GM23338 (cell line): ENCODE data around the gene PPAN. TPM values are rescaled to one million over a fixed set of nuclear protein-coding genes. Genes with fewer than 3 reads are reported as not detected.

Experiments
- ATAC-seq: fragments of 200-7000 bp; cut with Tn5 transposase; 3 replicates; pipeline ENCODE4 v1.9.1; 2020
- DNase-seq: peaks from one replicate; pipeline ENCODE4 v3.0.0-alpha.2; 2015; ENCODE audit warnings: low spot score
- H2AFZ ChIP-seq: fragments of 200-600 bp; sonication (generic); 2 replicates; pipeline ENCODE4 v1.8.0; 2016; ENCODE audit warnings: antibody characterized with exemption, mild to moderate bottlenecking, moderate library complexity
- H3F3A ChIP-seq: fragments of 200-600 bp; sonication (generic); replicated peaks from 2 replicates; pipeline ENCODE4 v1.8.0; 2017; ENCODE audit warnings: antibody characterized with exemption, mixed run types, low read depth
- H3K27ac ChIP-seq: fragments of 200-600 bp; sonication (generic); 2 replicates; pipeline ENCODE4 v1.6.1; 2016; ENCODE audit warnings: low read depth
- H3K27me3 ChIP-seq: fragments of 200-600 bp; sonication (generic); 2 replicates; pipeline ENCODE4 v1.8.0; 2016; ENCODE audit warnings: mild to moderate bottlenecking, mixed run types, moderate library complexity; ENCODE audit not compliant: insufficient read depth
- H3K36me3 ChIP-seq: fragments of 200-600 bp; sonication (generic); 2 replicates; pipeline ENCODE4 v1.8.0; 2016; ENCODE audit warnings: mild to moderate bottlenecking; ENCODE audit not compliant: insufficient read depth
- H3K4me1 ChIP-seq: fragments of 200-600 bp; sonication (generic); 2 replicates; pipeline ENCODE4 v1.8.0; 2016; ENCODE audit warnings: mild to moderate bottlenecking, moderate library complexity; ENCODE audit not compliant: insufficient read depth
- H3K4me2 ChIP-seq: fragments of 200-600 bp; sonication (generic); 2 replicates; pipeline ENCODE4 v1.7.1; 2017; ENCODE audit warnings: mixed run types
- H3K4me3 ChIP-seq: fragments of 200-600 bp; sonication (generic); 2 replicates; pipeline ENCODE4 v1.6.1; 2016; ENCODE audit warnings: mixed run types
- H3K79me2 ChIP-seq: fragments of 200-600 bp; sonication (generic); replicated peaks from 2 replicates; pipeline ENCODE4 v1.8.0; 2017; ENCODE audit warnings: mild to moderate bottlenecking; ENCODE audit not compliant: insufficient read depth
- H3K9me2 ChIP-seq: fragments of 200-600 bp; sonication (generic); 2 replicates; pipeline ENCODE4 v1.8.0; 2017; ENCODE audit not compliant: insufficient read depth
- H4K20me1 ChIP-seq: fragments of 200-600 bp; sonication (generic); replicated peaks from 2 replicates; pipeline ENCODE4 v1.8.0; 2017; ENCODE audit warnings: mild to moderate bottlenecking; ENCODE audit not compliant: insufficient read depth
- H3K27ac Mint-ChIP-seq: 2 replicates; pipeline ENCODE4 v1.8.0; 2020; ENCODE audit warnings: inconsistent platforms, mild to moderate bottlenecking, moderate library complexity, mixed read lengths
- H3K27me3 Mint-ChIP-seq: 3 replicates; pipeline ENCODE4 v1.8.0; 2022; ENCODE audit warnings: low read depth, mild to moderate bottlenecking, moderate library complexity, mixed read lengths, inconsistent platforms; ENCODE audit not compliant: insufficient read depth, poor library complexity
- H3K36me3 Mint-ChIP-seq: 3 replicates; pipeline ENCODE4 v1.8.0; 2021; ENCODE audit warnings: low read depth, mild to moderate bottlenecking, inconsistent platforms, moderate library complexity, mixed read lengths
- H3K4me1 Mint-ChIP-seq: 3 replicates; pipeline ENCODE4 v1.8.0; 2020; ENCODE audit warnings: mild to moderate bottlenecking, inconsistent platforms, mixed read lengths
- H3K4me3 Mint-ChIP-seq: 3 replicates; pipeline ENCODE4 v1.8.0; 2021; ENCODE audit warnings: moderate library complexity, mild to moderate bottlenecking, inconsistent platforms, mixed read lengths
- H3K9me3 Mint-ChIP-seq: 3 replicates; pipeline ENCODE4 v1.8.0; 2020; ENCODE audit warnings: moderate library complexity, mild to moderate bottlenecking, inconsistent platforms, mixed read lengths
- CREB1 ChIP-seq: fragments of 250-450 bp; sonication (Bioruptor Pico); IDR thresholded peaks from 2 replicates; pipeline ENCODE4 v1.5.0; 2020; ENCODE audit warnings: low read depth, mild to moderate bottlenecking, moderate library complexity
- CTCF ChIP-seq, 2 experiments: fragments of 200-600 bp in 1 of 2; sonication (generic) in 1 of 2; conservative IDR thresholded peaks; 2 replicates each; pipeline versions ENCODE4 v1.5.1 to v1.6.1; 2016 to 2017; ENCODE audit warnings: antibody characterized with exemption in 2 of 2, low read depth in 2 of 2, mild to moderate bottlenecking in 2 of 2, moderate library complexity in 1 of 2
- ETS1 ChIP-seq: IDR thresholded peaks from 2 replicates; pipeline ENCODE4 v1.6.1; 2016; ENCODE audit warnings: antibody characterized with exemption
- EZH2 ChIP-seq: fragments of 200-600 bp; sonication (generic); IDR thresholded peaks from one replicate; pipeline ENCODE4 v1.8.0; 2017; ENCODE audit warnings: antibody characterized with exemption, mild to moderate bottlenecking, low read depth; ENCODE audit not compliant: unreplicated experiment
- EZH2phosphoT487 ChIP-seq: fragments of 200-600 bp; sonication (generic); IDR thresholded peaks from one replicate; pipeline ENCODE4 v1.8.1; 2018; ENCODE audit warnings: antibody characterized with exemption; ENCODE audit not compliant: unreplicated experiment
- JUNB ChIP-seq: IDR thresholded peaks from one replicate; pipeline ENCODE4 v1.6.1; 2016; ENCODE audit warnings: antibody characterized with exemption; ENCODE audit not compliant: unreplicated experiment
- NANOG ChIP-seq: IDR thresholded peaks from 2 replicates; pipeline ENCODE4 v1.6.1; 2016; ENCODE audit warnings: antibody characterized with exemption, borderline replicate concordance
- POLR2AphosphoS5 ChIP-seq: IDR thresholded peaks from 2 replicates; pipeline ENCODE4 v1.6.1; 2016; ENCODE audit warnings: antibody characterized with exemption, low read depth
- STAT1 ChIP-seq: IDR thresholded peaks from one replicate; pipeline ENCODE4 v1.6.1; 2016; ENCODE audit warnings: antibody characterized with exemption; ENCODE audit not compliant: unreplicated experiment
- ZNF114 ChIP-seq: fragments of 250-450 bp; sonication (Bioruptor Pico); IDR thresholded peaks from 2 replicates; pipeline ENCODE4 v1.5.0; 2020; ENCODE audit warnings: mild to moderate bottlenecking, moderate library complexity
- ZNF462 ChIP-seq: fragments of 250-450 bp; sonication (Bioruptor Pico); IDR thresholded peaks from 2 replicates; pipeline ENCODE4 v1.5.0; 2020; ENCODE audit warnings: mild to moderate bottlenecking, moderate library complexity
- polyA plus RNA-seq: library from polyadenylated mRNA; unstranded; fragments of >200 nt; fragmentation: Nextera tagmentation; extraction: Ambion mirVana; gene quantifications from 2 replicates; pipeline ENCODE4 v1.2.1, GENCODE V29; 2016
- total RNA-seq: library from RNA; depleted of rRNA; stranded (reverse); fragments of >200 nt; shearing (Covaris generic); gene quantifications from 2 replicates; pipeline ENCODE4 v1.2.3, GENCODE V29; 2014

Gene PPAN
- total and polyA plus RNA-seq, 2 experiments from 2014 or later: 71.8 to 81.9 TPM

GRCh38 chr19:10078329-10078728, 27.8 kb upstream of the PPAN start:
- H3K27me3 ChIP-seq: no peaks in the 10 kb centered on the region
- no peaks in the 10 kb centered on the region for H3K36me3 ChIP-seq
- H3K4me3 ChIP-seq: no peak overlapping the region
- H2AFZ ChIP-seq: no peak overlapping the region
- H3K9me2 ChIP-seq: no peaks in the 10 kb centered on the region
- ATAC-seq (no peak), DNase-seq (no peak)
- H3K36me3 Mint-ChIP-seq: no peaks in the 10 kb centered on the region
- no peak overlapping the region for H3K27ac Mint-ChIP-seq
- no peak overlapping the region for H3K4me3 Mint-ChIP-seq
- H3K27me3 Mint-ChIP-seq: peaks cover 8% of the 10 kb centered on the region
- no peaks in the 10 kb centered on the region for H4K20me1 ChIP-seq
- H3K27ac ChIP-seq: no peak overlapping the region
- no peaks in the 10 kb centered on the region for H3K4me1 ChIP-seq
- H3F3A ChIP-seq: no peaks in the 10 kb centered on the region
- TF ChIP-seq ZNF114 (CRISPR knock-in tag) (no peak), NANOG (no peak), CTCF (conservative IDR thresholded peaks at IDR 0.05; ENCODE audit: low read depth in 2 of 2) (no peak), CREB1 (CRISPR knock-in tag) (no peak), ETS1 (no peak), EZH2phosphoT487 (no peak), EZH2 (no peak), STAT1 (no peak), ZNF462 (CRISPR knock-in tag) (no peak), POLR2AphosphoS5 (no peak), JUNB (no peak)
- H3K79me2 ChIP-seq: no peaks in the 10 kb centered on the region
- H3K9me3 Mint-ChIP-seq: peaks cover 13% of the 10 kb centered on the region
- H3K4me1 Mint-ChIP-seq: no peaks in the 10 kb centered on the region
- H3K4me2 ChIP-seq: no peak overlapping the region
